GM12878 (cell line): ENCODE data around the gene C9orf50. TPM values are rescaled to one million over a fixed set of nuclear protein-coding genes. Genes with fewer than 3 reads are reported as not detected.

Experiments
- ATAC-seq: fragments of 200-7000 bp; cut with Tn5 transposase; 3 replicates; pipeline ENCODE4 v1.9.1; 2020; ENCODE audit warnings: mild to moderate bottlenecking, moderate library complexity
- BruUV-seq: library from RNA; stranded (reverse); fragments of 400-500 nt; replicated peaks from 2 replicates; lab custom pipeline; 2021; lab: Mats Ljungman, UMichigan
- CTCF ChIA-PET: fragments of 300-600 bp; sonication (Branson Sonifier 250); formaldehyde crosslinking; extraction: SDS; loops from one replicate; lab custom pipeline; 2021; ENCODE audit warnings: inconsistent platforms; lab: Yijun Ruan, JAX
- POLR2A ChIA-PET: fragments of 350-600 bp; formaldehyde crosslinking; extraction: SDS; loops from one replicate; lab custom pipeline; 2021; ENCODE audit warnings: inconsistent platforms; lab: Charles Lee
- RAD21 ChIA-PET: fragments of 300-600 bp; sonication (Branson Sonifier 250); formaldehyde crosslinking; loops from one replicate; lab custom pipeline; 2023; ENCODE audit warnings: antibody characterized with exemption; ENCODE audit not compliant: unreplicated experiment; lab: Charles Lee
- SMC1A ChIA-PET: fragments of 300-600 bp; sonication (Branson Sonifier 250); formaldehyde crosslinking; loops from one replicate; lab custom pipeline; 2023; ENCODE audit not compliant: unreplicated experiment, uncharacterized antibody; lab: Charles Lee
- DNase-seq: peaks from one replicate; pipeline ENCODE4 v3.0.0-alpha.2; 2011; ENCODE audit warnings: low read depth, low spot score
- FAIRE-seq: peaks from 3 replicates; lab custom pipeline; 2011; peaks lifted over from hg19 to GRCh38; lab: Jason Lieb, UNC
- H2AFZ ChIP-seq: 2 replicates; pipeline ENCODE4 v1.6.0; 2011; ENCODE audit warnings: low read depth, low read length, control low read depth; ENCODE audit not compliant: control insufficient read depth
- H3K27ac ChIP-seq: 2 replicates; pipeline ENCODE4 v1.5.1; 2011; ENCODE audit warnings: control low read depth; ENCODE audit not compliant: control insufficient read depth, insufficient read depth
- H3K27me3 ChIP-seq, 2 experiments: replicated peaks in 1 of 2; 2 replicates each; pipeline versions ENCODE4 v1.6.0 to v1.6.1; 2011; ENCODE audit warnings: low read length in 1 of 2; ENCODE audit not compliant: control insufficient read depth in 2 of 2, insufficient read depth in 2 of 2
- H3K36me3 ChIP-seq, 2 experiments: 2 replicates each; pipeline ENCODE4 v1.5.1; 2011; ENCODE audit warnings: low read length in 1 of 2; ENCODE audit not compliant: control insufficient read depth in 2 of 2, insufficient read depth in 2 of 2
- H3K4me1 ChIP-seq: 2 replicates; pipeline ENCODE4 v1.6.1; 2011; ENCODE audit warnings: mild to moderate bottlenecking, low read length, moderate library complexity, mixed read lengths; ENCODE audit not compliant: control insufficient read depth, insufficient read depth
- H3K4me2 ChIP-seq: 2 replicates; pipeline ENCODE4 v1.6.0; 2011; ENCODE audit warnings: control low read depth; ENCODE audit not compliant: control insufficient read depth, insufficient read depth
- H3K4me3 ChIP-seq: fragments of 200-600 bp; sonication (generic); 2 replicates; pipeline ENCODE4 v1.5.1; 2016
- H3K79me2 ChIP-seq: 2 replicates; pipeline ENCODE4 v1.6.0; 2011; ENCODE audit warnings: low read length; ENCODE audit not compliant: control insufficient read depth, insufficient read depth
- H3K9ac ChIP-seq: 2 replicates; pipeline ENCODE4 v1.8.0; 2011; ENCODE audit warnings: low read length, control low read depth, mixed read lengths; ENCODE audit not compliant: control insufficient read depth, insufficient read depth
- H3K9me3 ChIP-seq: replicated peaks from 3 replicates; pipeline ENCODE4 v1.5.1; 2011; ENCODE audit warnings: mild to moderate bottlenecking, low read length; ENCODE audit not compliant: control insufficient read depth, insufficient read depth
- H4K20me1 ChIP-seq: 2 replicates; pipeline ENCODE4 v1.6.0; 2011; ENCODE audit not compliant: control insufficient read depth, insufficient read depth
- ASH2L ChIP-seq: fragments of 300-600, 200-600 bp; sonication (generic); IDR thresholded peaks from 2 replicates; pipeline ENCODE4 v1.6.1; 2017; ENCODE audit warnings: low read depth, mild to moderate bottlenecking, borderline replicate concordance
- BCL11A ChIP-seq: IDR thresholded peaks from 2 replicates; pipeline ENCODE4 v1.6.1; 2011; ENCODE audit warnings: low read depth, low read length
- EP300 ChIP-seq, 2 experiments: fragments of 150-350 bp in 1 of 2; IDR thresholded peaks; 2 replicates each; pipeline ENCODE4 v1.6.1; 2011 to 2012; ENCODE audit warnings: low read depth in 2 of 2, low read length in 2 of 2, borderline replicate concordance in 1 of 2, improper control_type of control experiment in 1 of 2, inconsistent platforms in 1 of 2; ENCODE audit not compliant: control insufficient read depth in 1 of 2
- SMAD5 ChIP-seq: IDR thresholded peaks from 2 replicates; pipeline ENCODE4 v1.6.1; 2016; ENCODE audit warnings: antibody characterized with exemption, low read depth
- SREBF2 ChIP-seq: IDR thresholded peaks from 2 replicates; pipeline ENCODE4 v1.6.1; 2012; ENCODE audit warnings: mild to moderate bottlenecking, low read length
- SUZ12 ChIP-seq: fragments of 200-600 bp; sonication (generic); IDR thresholded peaks from one replicate; pipeline ENCODE4 v1.6.1; 2018; ENCODE audit warnings: antibody characterized with exemption, mild to moderate bottlenecking; ENCODE audit not compliant: unreplicated experiment
- TBL1XR1 ChIP-seq: IDR thresholded peaks from 2 replicates; pipeline ENCODE4 v1.6.1; 2012; ENCODE audit warnings: low read depth, low read length, improper control_type of control experiment
- TCF3 ChIP-seq: IDR thresholded peaks from 2 replicates; pipeline ENCODE4 v1.6.1; 2012; ENCODE audit warnings: low read depth, mild to moderate bottlenecking, low read length, borderline replicate concordance; ENCODE audit not compliant: insufficient read depth
- YY1 ChIP-seq: IDR thresholded peaks from 2 replicates; pipeline ENCODE4 v1.6.1; 2011; ENCODE audit warnings: low read depth, mild to moderate bottlenecking, low read length
- ZNF217 ChIP-seq: fragments of 450-650 bp; IDR thresholded peaks from 2 replicates; pipeline ENCODE4 v1.6.1; 2017; ENCODE audit warnings: antibody characterized with exemption, mild to moderate bottlenecking
- WGBS: methylation state at CpG from one replicate; pipeline ENCODE4 v1.1.6; 2016; ENCODE audit warnings: low lambda C conversion rate; ENCODE audit not compliant: insufficient replicate concordance, insufficient coverage; ENCODE audit errors: missing lambda C conversion rate; 5-methylcytosine and 5-hydroxymethylcytosine counted together
- in situ Hi-C: fragments of 300-500 bp; cut with MboI; formaldehyde crosslinking; loops from 9 replicates; pipeline ENCODE4 v1.14.3; 2018; ENCODE audit warnings: mixed read lengths
- intact Hi-C: fragments of 100-400 bp; cut with micrococcal nuclease; formaldehyde crosslinking; loops from one replicate; pipeline ENCODE4 v1.14.2; 2022; ENCODE audit not compliant: unreplicated experiment
- polyA plus RNA-seq, 11 experiments: library from polyadenylated mRNA; depleted of rRNA in 4 of 11; unstranded in 6 of 11; stranded (reverse) in 5 of 11; fragments of >200 nt; fragmentation: Nextera tagmentation in 4 of 11; fragmentation: Illumina TruSeq in 1 of 11; extraction: Ambion mirVana in 4 of 11; extraction: Trizol in 1 of 11; gene quantifications; 1 replicate in 1 of 11; 2 replicates in 10 of 11; pipeline versions ENCODE4 v1.2.1 to v1.2.3, GENCODE V29; 2011 to 2016; ENCODE audit warnings: inconsistent platforms in 2 of 11, missing spikeins in 2 of 11, low read depth in 1 of 11
- total RNA-seq, 4 experiments: library from RNA; depleted of rRNA in 3 of 4; stranded (reverse); fragments of >200 nt in 3 of 4; fragmentation: Illumina TruSeq in 1 of 4; extraction: Trizol in 1 of 4; gene quantifications; 2 replicates each; pipeline versions ENCODE4 v1.2.1 to v1.2.3, GENCODE V29; 2013 to 2021
- TF ChIP-seq, protein P1 (sequence below): fragments of 450-650 bp; IDR thresholded peaks from 2 replicates; pipeline ENCODE4 v1.6.1; 2017; ENCODE audit warnings: mild to moderate bottlenecking

Gene C9orf50
- total and polyA plus RNA-seq, 10 of the 15 experiments (the other 5 are each of a cell fraction or from before 2014, with no cell fraction given), result not detected

DNA sequence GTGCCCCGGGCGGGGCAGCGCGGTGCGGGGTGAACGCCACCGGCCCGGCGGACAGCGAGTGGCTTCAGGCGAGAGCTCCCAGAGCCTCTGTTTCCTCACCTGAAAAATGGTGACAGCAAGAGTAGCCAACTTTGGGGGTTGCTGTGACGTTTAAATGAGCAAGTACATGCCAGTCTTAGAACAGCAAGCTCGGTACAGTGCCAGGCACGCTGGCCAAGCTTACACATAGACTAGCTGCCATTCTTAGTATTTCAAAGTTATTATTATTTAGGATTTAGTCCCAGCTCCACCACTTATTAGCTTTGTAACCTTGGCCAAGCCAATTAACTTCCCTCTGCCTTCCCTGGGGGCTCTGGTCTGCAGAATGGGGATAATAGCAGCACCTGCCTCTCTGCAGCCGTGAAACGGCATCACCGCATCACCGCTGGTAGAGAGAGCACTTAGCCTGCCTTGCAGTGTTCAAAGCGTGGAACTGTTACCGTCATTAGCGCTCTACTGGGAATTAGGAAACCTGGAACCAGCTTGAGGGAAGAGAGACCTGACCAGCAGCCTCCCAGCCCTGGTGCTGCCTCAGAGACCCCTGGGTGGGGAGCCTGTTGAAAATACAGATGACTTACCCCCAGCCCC lies at the start of gene C9orf50 (continued):
- TF ChIP-seq SMAD5 (no peak), TBL1XR1 (no peak), SREBF2 (no peak)

DNA sequence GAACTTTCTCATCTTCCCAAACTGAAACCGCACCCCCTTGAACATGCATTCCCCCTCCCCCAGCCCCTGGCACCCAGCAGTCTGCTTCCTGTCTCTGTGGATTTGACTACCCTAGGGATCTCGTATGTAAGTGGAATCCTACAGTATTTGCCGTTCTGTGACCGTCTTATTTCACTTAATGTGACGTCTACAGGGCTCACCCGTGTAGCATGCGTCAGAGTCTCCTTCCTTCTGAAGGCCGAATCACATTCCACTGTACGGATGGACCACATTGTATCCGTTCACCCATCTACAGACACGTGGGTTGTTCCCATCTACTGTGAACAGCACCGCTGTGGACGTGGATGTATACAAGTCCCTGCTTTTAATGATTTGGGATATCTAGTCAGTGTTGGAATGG lies 49.0 kb upstream of the C9orf50 start:
- H3K4me2 ChIP-seq, result no peak overlapping the region
- no peaks in the 10 kb centered on the region for H4K20me1 ChIP-seq
- intact Hi-C loops, result no loop called here
- H3K36me3 ChIP-seq, result no peaks in the 10 kb centered on the region
- ChIA-PET CTCF (no interaction called here), SMC1A (no interaction called here), POLR2A (no interaction called here), RAD21 (no interaction called here)
- no peaks in the 10 kb centered on the region for H3K79me2 ChIP-seq
- H3K27me3 ChIP-seq, result peaks cover 0 to 2% of the 10 kb centered on the region in 2 experiments; a peak in 2 of 4 replicates
- no peaks in the 10 kb centered on the region for H3K4me1 ChIP-seq
- H3K9me3 ChIP-seq, result no peaks in the 10 kb centered on the region
- no peak overlapping the region for H3K4me3 ChIP-seq
- no peak overlapping the region for H2AFZ ChIP-seq
- in situ Hi-C loops, result no loop called here
- TF ChIP-seq YY1 (no peak), ZNF217 (no peak), SUZ12 (no peak), EP300 (IDR thresholded peaks at IDR 0.05; ENCODE audit: borderline replicate concordance in 1 of 2, control insufficient read depth in 1 of 2, low read depth in 2 of 2, low read length in 2 of 2) (no peak), BCL11A (no peak), ASH2L (no peak), TCF3 (no peak)
- TF ChIP-seq, protein P1, sequence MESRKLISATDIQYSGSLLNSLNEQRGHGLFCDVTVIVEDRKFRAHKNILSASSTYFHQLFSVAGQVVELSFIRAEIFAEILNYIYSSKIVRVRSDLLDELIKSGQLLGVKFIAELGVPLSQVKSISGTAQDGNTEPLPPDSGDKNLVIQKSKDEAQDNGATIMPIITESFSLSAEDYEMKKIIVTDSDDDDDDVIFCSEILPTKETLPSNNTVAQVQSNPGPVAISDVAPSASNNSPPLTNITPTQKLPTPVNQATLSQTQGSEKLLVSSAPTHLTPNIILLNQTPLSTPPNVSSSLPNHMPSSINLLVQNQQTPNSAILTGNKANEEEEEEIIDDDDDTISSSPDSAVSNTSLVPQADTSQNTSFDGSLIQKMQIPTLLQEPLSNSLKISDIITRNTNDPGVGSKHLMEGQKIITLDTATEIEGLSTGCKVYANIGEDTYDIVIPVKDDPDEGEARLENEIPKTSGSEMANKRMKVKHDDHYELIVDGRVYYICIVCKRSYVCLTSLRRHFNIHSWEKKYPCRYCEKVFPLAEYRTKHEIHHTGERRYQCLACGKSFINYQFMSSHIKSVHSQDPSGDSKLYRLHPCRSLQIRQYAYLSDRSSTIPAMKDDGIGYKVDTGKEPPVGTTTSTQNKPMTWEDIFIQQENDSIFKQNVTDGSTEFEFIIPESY, result no peak
- no peak for FAIRE-seq
- no peak for DNase-seq
- no peak overlapping the region for H3K9ac ChIP-seq
- WGBS, result 54% methylated on average over 13 of the region's 13 CpGs
- no peak overlapping the region for H3K27ac ChIP-seq
- no peak for ATAC-seq
- no TSS peak for BruUV-seq
